TTC549 (cell line): ENCODE measurements around the gene CENPV.
"Not testable (repeated sequence)": the region's sequence is repeated elsewhere in the genome, so short reads cannot be mapped to it uniquely, and the experiment has no call there.

Source experiments
- FAIRE-seq: peaks from 2 replicates; lab custom pipeline; 2012; peaks lifted over from hg19 to GRCh38; lab: Jason Lieb, UNC

CENPV gene

DNA sequence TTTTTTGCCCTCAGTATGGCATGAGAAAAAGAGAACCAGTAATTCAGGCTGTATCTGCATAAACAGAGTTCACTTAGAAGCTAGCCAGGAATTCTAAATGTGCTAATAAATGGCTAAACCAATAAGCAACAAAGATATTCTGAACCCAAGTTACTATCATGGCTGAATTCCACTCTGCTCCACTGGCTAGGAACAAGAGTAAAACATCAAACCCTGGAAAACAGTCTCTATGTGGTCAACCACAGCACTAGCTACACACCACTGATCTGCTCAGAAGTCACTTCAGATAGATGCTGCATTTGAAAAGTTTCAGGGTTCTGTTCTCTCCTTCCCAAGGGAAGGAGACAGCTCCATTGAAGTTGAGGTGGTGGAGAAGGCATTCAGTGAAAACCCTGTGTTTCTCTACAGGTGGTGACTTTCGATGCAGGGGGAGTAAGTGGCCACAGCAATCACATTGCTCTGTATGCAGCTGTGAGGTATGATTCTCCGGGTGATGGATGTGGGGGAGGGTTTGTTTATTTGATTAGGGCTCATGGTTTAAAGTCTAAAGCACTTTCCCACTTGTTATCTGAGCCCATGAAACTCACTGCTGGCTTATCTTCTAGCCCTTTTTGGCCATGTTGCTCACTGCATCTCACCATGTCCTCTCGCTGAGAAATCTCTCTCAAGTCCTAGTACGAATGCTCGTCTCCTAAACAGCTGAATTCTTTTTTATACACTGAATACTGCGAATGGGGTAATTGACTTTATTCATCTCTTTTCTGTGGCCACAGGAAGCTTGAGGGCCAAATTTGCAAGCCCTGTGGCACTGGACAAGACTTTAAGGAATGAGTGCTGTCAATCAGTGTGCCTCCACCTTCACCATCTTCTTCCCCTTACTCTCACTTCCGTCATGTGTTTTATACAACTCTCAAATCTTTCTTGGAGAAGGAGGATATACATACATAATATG lies 39.9 kb downstream of the CENPV start:
- FAIRE-seq = no peak

DNA sequence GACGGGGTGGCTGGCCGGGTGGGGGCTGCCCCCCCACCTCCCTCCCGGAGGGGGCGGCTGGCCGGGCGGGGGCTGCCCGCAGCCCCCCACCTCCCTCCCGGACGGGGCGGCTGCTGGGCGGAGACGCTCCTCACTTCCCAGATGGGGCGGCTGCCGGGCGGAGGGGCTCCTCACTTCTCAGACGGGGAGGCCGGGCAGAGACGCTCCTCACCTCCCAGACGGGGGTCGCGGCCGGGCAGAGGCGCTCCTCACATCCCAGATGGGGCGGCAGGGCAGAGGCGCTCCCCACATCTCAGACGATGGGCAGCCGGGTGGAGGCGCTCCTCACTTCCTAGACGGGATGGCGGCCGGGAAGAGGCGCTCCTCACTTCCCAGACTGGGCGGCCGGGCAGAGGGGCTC lies 41.2 kb downstream of the CENPV start:
- not testable (repeated sequence) for FAIRE-seq

DNA sequence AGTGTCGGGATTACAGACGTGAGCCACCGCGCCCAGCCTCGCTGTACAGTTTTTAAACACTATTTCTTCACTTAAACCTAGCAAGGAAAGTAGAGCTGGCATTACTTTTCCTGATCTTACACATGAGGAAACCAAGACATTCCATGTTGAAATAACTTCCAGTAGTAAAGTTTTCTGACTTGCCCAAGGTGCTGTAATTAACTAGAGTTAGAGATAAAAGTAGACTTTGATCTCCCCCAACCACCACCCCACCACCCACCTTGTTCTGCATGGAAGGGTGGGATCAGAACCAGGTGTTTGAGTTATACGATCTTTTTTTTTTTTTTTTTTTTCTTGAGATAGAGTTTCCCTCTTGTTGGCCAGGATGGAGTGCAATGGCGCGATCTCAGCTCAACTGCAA lies 47.1 kb downstream of the CENPV start:
- FAIRE-seq = no peak

DNA sequence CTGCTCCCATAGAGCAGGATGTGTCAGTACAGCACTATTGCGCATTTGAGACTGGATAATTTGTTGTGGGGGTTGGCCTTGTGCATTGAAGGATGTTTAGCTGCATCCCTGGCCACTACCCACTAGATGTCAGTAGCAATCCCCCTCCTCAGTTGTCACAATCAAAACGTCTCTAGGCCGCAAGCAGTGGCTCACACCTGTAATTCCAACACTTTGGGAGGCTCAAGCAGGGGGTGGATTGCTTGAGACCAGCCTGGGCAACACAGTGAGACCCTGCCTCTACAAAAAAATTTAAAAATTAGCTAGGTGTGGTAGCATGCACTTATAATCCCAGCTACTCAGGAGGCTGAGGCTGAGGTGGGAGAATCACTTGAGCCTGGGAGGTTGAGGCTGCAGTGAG lies 48.4 kb downstream of the CENPV start:
- no peak for FAIRE-seq

DNA sequence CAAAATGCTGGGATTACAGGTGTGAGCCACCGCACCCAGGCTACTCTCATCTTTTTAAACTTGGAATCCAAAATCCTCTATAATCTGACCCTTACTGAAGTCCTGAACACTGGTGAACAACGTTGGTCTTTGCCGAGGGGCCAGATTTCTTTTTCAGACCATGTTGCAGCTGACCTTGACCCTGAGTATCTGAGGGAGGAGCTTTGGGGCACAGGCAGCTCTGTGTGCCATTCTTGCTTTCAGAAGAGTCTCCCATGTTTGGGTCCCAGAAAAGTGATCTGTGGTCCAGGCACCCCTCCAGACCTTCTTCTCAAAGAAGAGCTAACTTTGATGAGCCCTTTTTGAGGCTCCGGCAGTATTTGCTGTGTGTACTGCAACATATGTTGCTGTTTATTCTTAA lies 50.4 kb downstream of the CENPV start:
- no peak for FAIRE-seq

DNA sequence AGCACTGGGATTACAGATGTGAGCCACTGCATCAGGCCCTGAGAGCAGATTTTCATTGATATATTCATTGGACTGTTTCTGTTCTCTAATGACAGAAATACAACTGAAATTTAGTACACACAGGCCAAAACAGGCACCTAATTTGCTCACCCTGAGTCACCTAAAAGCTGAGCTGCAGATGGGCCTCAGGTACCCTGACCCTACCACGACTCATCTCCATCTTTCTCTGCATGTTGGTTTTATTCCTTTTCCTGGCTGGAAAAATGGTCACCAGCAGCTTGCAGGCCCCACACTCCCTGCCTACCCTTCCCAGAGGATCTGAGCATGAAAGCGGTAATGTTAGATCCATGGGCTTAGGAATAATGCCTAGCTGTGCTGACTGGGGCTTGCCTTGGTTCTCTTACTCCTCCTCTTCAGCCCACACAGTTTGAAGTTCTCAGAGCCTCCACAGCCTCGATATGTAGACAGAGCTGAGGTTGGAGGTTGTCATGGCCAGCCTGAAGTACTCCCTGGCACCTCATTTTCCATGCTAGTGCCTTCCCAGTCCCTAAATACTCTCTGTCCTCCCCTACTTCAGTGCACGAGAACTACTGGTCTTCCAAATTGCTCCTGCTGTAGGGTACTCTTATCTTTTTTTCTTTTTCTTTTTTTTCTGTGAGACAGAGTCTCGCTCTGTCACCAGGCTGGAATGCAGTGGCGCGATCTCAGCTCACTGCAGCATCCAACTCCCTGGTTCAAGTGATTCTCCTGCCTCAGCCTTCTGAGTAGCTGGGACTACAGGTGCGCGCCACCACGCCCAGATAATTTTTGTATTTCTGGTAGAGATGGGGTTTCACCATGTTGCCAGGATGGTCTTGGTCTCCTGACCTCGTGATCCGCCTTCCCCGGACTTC lies 51.1 kb downstream of the CENPV start:
- no peak for FAIRE-seq

DNA sequence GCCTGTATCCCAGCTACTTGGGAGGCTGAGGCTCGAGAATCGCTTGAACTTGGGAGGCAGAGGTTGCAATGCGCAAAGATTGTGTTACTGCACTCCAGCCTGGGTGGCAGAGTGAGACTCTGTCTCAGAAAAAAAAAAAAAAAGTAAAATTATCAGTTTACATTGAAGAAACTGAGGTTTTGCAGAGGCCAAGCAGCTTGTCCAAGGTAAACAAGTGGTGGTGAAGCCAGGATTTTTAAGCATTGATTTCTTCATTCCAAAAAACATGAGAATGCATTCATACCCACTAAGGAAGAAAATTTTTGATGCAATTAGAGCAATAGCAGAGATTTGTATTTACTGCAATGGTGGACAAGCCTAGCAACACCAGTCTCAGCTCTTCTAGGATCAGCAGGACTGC lies 52.7 kb downstream of the CENPV start:
- no peak for FAIRE-seq

DNA sequence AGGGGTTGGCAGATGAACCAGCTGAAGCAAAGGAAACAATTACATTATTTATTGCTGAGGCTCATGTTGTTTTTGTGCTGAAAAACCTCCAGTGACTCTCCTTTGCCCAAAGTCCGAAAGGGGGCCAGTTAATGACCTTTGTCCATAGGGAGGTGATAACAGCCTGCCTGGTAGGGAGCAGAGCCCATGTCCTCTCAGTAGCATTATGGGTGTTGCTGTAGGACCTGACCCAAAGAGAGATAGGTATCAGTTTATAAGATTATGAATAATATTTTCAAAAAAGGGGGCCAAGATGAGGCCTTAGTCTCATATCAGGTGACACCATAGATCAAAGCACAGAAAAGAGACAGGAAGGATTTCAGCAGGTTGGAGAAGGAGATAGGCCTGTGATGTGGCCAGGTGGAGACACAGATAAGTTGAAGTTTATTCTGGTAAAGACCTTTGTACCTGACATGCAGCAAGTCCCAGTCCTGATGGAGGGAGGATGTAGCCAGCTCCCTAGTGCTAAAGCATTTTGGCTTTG lies 55.1 kb downstream of the CENPV start:
- no peak for FAIRE-seq

DNA sequence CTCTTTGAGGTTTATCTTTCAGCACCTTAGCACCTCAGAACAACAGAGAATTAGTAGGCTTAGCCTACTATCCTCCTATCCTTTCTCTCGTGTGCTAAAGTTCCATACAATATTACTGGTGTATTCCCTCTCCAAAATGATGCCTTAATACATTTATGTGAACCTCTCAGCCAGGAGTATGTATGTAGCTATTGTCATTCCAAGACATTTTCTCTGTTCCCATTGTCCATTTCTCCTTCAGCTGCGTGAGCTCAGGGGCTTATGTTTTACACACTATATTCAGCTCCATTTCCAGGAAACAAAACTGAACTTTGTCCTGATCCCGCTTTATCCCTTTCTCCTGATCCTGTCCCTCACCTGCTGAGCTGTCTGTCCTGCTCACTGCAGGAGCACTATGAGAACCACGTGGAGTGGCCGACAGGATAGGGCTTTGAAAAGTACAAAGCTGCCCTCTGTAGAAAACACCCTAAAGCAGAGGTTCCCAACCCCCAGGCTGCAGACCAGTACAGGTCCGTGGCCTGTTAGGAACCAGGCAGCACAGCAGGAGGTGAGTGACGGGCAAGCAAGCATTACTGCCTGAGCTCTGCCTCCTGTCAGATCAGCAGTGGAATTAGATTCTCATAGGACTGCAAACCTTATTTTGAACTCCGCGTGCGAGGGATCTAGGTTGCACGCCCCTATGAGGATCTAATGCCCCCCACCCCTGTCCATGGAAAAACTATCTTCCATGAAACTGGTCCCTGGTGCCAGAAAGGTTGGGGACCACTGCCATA lies 55.7 kb downstream of the CENPV start:
- FAIRE-seq = no peak

DNA sequence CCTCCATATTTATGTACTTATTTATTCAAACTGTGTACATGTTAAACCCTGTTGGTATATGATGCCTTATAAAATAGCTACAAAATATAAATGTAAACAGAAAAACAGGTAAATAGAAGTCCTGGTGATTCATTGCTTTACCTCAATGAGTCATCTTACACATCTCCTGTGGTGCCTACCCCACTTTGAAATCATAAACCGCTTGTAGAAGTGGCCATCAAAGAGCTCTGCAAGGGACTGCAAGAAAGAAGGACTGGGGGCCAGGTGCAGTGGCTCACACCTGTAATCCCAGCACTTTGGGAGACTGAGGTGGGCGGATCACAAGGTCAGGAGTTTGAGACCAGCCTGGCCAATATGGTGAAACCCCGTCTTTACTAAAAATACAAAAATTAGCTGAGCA lies 57.2 kb downstream of the CENPV start:
- not testable (repeated sequence) for FAIRE-seq

DNA sequence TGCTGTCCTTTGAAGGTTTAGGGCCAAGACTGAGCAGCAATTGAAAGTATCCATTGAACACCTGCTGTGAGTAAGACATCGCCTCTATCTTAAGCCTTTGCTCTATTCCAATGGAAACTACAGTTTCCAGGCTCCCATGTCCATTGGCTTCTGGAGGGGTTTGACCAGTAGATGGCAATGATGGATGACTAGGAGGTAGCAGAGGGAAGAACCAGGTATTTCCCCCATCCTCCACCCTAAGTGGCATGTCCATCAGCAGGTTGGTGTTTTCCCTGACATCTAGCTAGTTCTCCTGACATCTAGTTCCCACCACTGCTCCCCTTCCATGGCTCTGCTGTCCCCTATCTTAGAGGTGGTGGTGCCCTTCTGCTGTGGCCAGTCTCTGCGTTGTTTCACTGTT lies 58.7 kb downstream of the CENPV start:
- FAIRE-seq = no peak

DNA sequence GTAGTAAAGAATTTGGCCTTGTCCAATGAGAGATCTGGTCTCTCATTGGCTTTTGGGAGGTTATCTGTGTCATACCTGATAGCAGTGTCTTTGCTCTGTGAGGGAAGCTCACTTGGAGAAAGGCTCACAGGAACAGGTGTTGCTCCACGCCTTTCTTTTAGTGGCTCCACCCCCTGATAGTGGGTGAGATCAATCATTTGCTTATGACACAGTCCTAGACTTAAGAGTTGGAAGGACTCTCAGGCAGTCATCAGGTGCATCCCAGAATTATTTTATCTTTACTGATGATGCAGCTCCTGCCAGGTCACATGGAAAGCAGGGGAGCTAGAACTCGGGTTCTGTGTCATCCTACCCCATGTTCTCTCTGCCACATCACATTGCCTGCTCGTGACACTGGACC lies 59.3 kb downstream of the CENPV start:
- no peak for FAIRE-seq
